Mononuclear cell (primary cell): ENCODE data around the gene CD7. TPM values are rescaled to one million over a fixed set of nuclear protein-coding genes. Genes with fewer than 3 reads are reported as not detected.
"Not testable (repeated sequence)": the region's sequence is repeated elsewhere in the genome, so short reads cannot be mapped to it uniquely, and the experiment has no call there.

Experiments
- H3K27me3 ChIP-seq: 2 replicates; pipeline ENCODE4 v1.6.0; 2011; ENCODE audit warnings: low read length, control low read depth; ENCODE audit not compliant: insufficient read depth
- H3K4me1 ChIP-seq: 2 replicates; pipeline ENCODE4 v1.5.1; 2011; ENCODE audit warnings: mild to moderate bottlenecking, low read length, control low read depth; ENCODE audit not compliant: insufficient read depth
- H3K4me3 ChIP-seq: 2 replicates; pipeline ENCODE4 v1.5.1; 2011; ENCODE audit warnings: mild to moderate bottlenecking, low read length, moderate library complexity
- H3K9me3 ChIP-seq: 2 replicates; pipeline ENCODE4 v1.5.1; 2011; ENCODE audit warnings: low read depth, mild to moderate bottlenecking, control low read depth, low read length
- total RNA-seq: library from RNA; depleted of rRNA; stranded (reverse); fragments of >200 nt; gene quantifications from one replicate; pipeline ENCODE4 v1.2.3, GENCODE V29; 2012

Gene CD7
- total RNA-seq: 48.5 TPM

DNA sequence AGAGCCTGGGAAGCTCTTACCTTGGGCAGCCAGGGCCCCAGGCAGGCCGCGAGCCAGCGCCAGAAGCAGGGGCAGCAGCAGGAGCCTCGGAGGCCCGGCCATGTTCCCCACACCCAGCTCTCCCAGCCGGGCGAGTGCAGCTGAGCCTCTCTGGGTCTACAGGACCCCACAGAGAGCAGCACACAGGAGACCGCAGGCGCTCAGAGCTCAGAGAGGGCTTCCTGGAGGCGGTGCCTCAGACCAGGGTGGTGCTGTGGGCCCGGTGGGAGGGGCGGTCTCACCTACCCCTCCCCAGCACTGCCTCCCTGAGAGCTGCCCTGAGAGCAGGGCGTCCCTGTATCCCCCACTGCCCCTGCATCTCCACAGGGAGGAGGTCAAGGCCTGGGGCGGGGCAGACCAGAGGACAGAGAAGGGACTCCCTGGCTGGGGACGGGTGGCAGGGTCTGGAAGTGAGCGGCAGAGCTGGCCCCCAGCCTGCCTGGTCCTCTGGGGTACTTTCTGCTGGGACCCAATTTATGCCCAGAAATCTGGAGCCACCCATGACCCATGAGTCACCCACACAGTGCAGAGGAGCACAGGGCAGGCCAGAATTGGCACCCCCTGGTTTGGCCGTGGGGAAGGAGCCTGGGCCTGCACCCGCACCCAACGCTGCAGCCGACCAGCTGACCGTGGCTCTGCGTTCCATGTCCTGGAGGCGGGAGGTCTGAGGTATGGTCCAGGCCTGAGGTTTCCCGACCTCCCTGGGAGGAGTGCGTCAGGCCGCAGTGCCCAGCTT lies at the start of gene CD7:
Gene CD7 (minus strand): TSS at position 215 of the 775 bp plus-strand sequence. CDS start 113 bp downstream, at position 102.
- H3K4me3 ChIP-seq: peak within 1 kb of the TSS; percentile 46
- peaks cover 38% of the 10 kb centered on the region for H3K4me1 ChIP-seq
- peaks cover 5% of the 10 kb centered on the region for H3K27me3 ChIP-seq

DNA sequence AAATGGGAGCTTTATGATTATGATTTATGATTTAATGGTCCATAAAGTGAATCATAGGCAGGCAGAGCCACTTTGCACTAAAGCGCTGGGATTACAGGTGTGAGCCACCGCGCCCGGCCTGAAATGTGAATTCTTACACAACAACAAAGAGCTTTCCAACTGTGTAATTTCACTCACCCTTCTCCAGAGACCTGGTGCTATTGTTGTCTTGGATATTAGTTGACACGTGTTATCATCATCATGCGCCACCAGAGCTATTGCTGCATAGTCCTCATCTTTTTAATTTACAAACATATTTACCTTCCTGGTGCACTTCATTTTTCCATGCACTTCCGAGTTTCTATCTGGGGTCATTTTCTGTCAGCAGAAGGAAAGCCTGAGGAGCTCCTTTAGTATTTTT lies 49.3 kb upstream of the CD7 start:
- Histone ChIP-seq H3K27me3 (peaks cover 18% of the 10 kb centered on the region), H3K4me3 (no peak overlapping the region), H3K4me1 (peaks cover 9% of the 10 kb centered on the region), H3K9me3 (no peaks in the 10 kb centered on the region)

More for the DNA sequence above, at the start of gene CD7:
- no peaks in the 10 kb centered on the region for H3K9me3 ChIP-seq

DNA sequence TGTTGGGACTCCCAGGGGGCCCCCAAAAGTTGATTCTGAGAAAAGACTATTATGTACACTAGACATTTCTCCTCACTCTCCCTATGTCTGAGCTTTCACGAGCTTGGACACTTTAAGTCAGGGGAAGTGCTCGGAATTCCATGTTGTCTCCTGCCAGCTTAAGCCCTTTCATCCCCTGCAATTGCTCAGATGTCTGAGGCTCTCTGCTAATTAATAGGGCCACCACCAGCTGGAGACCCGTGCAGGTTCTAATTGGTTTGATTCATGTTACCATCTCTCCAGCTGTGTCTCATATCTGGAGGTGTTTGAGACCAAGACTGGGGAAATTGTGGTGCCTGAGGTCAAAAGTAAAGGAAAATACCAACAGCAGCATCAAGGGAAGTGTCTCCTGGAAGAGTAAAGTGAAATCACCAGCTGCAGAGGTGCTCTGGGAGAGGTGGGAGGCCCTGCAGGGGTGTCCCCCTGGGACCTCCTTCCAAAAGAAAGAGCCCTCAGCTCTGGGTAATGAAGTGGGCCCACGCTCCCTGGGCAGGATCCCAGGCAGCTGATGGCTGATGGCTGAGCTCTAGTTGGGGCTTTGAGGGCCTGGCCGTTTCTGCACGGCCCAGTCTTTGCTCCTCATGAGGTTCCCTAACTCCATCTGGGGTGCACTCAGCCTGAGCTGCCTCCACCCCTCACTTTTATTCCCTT lies 48.3 kb upstream of the CD7 start:
- H3K4me3 ChIP-seq: no peak overlapping the region
- H3K27me3 ChIP-seq: peaks cover 12% of the 10 kb centered on the region
- H3K4me1 ChIP-seq: peaks cover 4% of the 10 kb centered on the region
- no peaks in the 10 kb centered on the region for H3K9me3 ChIP-seq

GRCh38 chr17:82361885-82362633 lies 44.7 kb upstream of the CD7 start:
- H3K27me3 ChIP-seq: peaks cover 2% of the 10 kb centered on the region
- no peak overlapping the region for H3K4me3 ChIP-seq
- H3K4me1 ChIP-seq: no peaks in the 10 kb centered on the region
- H3K9me3 ChIP-seq: no peaks in the 10 kb centered on the region

DNA sequence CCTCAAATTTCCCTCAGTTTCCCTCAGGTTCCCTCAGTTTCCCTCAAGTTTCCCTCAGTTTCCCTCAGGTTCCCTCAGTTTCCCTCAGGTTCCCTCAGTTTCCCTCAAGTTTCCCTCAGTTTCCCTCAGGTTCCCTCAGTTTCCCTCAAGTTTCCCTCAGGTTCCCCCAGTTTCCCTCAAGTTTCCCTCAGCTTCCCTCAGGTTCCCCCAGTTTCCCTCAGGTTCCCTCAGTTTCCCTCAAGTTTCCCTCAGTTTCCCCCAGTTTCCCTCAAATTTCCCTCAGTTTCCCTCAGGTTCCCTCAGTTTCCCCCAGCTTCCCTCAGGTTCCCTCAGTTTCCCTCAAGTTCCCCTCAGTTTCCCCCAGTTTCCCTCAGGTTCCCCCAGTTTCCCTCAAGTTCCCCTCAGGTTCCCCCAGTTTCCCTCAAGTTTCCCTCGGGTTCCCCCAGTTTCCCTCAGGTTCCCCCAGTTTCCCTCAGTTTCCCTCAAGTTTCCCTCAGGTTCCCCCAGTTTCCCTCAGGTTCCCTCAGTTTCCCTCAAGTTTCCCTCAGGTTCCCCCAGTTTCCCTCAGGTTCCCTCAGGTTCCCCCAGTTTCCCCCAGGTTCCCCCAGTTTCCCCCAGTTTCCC lies 42.2 kb upstream of the CD7 start:
- not testable (repeated sequence) for H3K9me3 ChIP-seq, H3K4me1 ChIP-seq, H3K27me3 ChIP-seq, H3K4me3 ChIP-seq

DNA sequence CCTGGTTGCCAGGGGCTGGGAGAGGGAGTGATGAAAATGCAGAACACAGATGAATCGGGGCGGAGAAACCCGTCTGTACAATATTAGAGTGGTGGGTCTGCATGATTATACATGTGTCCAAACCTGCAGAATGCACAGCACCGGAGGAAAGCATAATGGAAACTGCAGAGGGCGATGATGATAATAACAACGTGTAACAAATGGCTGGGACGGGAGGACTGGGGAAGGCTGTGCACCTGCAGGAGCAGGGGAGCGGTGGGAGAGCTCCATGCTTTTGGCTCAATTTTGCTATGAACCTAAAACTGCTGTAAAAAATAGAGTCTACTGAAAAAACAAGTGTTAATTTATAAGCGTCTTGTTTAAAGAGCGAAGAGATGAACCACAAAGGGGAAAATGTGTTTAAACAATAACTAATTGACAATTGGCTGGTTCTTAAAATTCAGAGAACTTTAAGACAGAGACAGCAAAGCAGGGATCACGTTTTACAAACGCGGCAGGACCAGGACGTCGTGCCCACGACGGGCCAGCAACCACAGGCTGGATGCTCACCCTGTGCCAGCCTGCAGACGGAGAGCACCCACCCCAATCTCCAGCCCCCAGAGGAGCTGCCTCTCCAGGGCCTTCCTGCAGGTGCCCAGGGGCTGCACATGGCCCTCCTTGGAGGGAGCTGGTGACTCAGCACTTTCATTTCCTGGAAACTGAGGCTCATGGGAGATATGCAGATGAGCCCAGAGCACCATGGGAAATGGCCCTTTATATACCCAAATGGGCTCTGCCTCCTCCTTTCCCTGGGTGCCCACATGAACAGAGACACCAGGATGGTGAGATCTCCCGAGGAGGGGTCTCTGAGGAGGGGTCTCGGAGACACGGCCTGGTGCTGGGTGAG lies 41.3 kb upstream of the CD7 start, which contains the start of gene TEX19:
Gene TEX19 (plus strand): TSS at position 783 of the 886 bp plus-strand sequence. CDS start 2,904 bp downstream, outside the sequence.
- Histone ChIP-seq H3K27me3 (peaks cover 2% of the 10 kb centered on the region), H3K4me1 (no peaks in the 10 kb centered on the region), H3K9me3 (no peaks in the 10 kb centered on the region), H3K4me3 (no peak within 1 kb of the TSS)

DNA sequence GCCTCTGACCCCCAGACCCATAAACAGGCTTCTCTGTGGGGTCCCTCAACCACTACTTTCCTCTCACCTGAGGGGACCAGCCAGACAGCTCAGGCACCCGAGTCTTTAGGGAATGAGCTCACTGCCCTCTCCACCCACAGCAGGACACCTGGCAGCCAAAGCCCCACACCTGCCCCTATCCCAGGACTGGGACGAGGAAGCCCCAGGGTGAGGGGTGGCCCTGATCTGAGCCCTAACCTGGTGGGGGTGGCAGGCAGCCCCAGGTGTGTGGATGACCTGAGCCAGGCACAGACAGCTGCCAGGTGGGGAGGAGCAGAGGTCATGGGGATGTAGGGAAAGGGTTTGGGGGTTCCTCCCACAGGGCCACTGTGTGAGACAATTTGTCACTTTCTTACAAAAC lies 40.0 kb upstream of the CD7 start:
- H3K27me3 ChIP-seq: peaks cover 2% of the 10 kb centered on the region

GRCh38 chr17:82356845-82357355 lies 39.5 kb upstream of the CD7 start:
- H3K4me3 ChIP-seq: no peak overlapping the region
- H3K27me3 ChIP-seq: peaks cover 2% of the 10 kb centered on the region
- no peaks in the 10 kb centered on the region for H3K4me1 ChIP-seq
- no peaks in the 10 kb centered on the region for H3K9me3 ChIP-seq

More for the DNA sequence above, 40.0 kb upstream of the CD7 start:
- H3K4me1 ChIP-seq: no peaks in the 10 kb centered on the region
- H3K4me3 ChIP-seq: no peak overlapping the region
- no peaks in the 10 kb centered on the region for H3K9me3 ChIP-seq

GRCh38 chr17:82355770-82356427 lies 38.5 kb upstream of the CD7 start:
- Histone ChIP-seq H3K4me3 (no peak overlapping the region), H3K9me3 (no peaks in the 10 kb centered on the region), H3K4me1 (no peaks in the 10 kb centered on the region), H3K27me3 (peaks cover 2% of the 10 kb centered on the region)

GRCh38 chr17:82354804-82355308 lies 37.4 kb upstream of the CD7 start:
- no peaks in the 10 kb centered on the region for H3K9me3 ChIP-seq

DNA sequence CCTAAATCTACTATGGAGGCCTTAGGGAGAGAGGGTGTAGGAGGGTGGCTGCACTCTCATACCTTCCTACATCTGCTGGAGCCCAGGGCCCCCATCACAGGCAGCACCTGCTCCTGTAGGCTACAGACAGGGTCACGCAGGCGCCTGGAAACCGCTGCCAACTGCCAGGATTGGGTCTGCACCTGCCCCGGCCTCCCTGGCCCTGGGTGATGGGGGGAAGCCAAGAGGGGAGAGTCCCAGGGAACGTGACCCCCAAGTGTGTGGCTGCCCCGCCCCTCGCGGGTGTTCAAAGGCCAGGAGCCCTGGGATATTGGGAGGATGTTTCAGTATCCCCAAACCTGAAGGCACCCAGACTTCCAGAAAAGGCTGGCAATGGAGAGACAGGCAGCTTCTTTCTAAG lies 36.1 kb upstream of the CD7 start:
- no peaks in the 10 kb centered on the region for H3K4me1 ChIP-seq
- no peak overlapping the region for H3K4me3 ChIP-seq
- no peaks in the 10 kb centered on the region for H3K27me3 ChIP-seq
- no peaks in the 10 kb centered on the region for H3K9me3 ChIP-seq

More at GRCh38 chr17:82354804-82355308, 37.4 kb upstream of the CD7 start:
- peaks cover 2% of the 10 kb centered on the region for H3K27me3 ChIP-seq
- H3K4me1 ChIP-seq: no peaks in the 10 kb centered on the region
- no peak overlapping the region for H3K4me3 ChIP-seq

DNA sequence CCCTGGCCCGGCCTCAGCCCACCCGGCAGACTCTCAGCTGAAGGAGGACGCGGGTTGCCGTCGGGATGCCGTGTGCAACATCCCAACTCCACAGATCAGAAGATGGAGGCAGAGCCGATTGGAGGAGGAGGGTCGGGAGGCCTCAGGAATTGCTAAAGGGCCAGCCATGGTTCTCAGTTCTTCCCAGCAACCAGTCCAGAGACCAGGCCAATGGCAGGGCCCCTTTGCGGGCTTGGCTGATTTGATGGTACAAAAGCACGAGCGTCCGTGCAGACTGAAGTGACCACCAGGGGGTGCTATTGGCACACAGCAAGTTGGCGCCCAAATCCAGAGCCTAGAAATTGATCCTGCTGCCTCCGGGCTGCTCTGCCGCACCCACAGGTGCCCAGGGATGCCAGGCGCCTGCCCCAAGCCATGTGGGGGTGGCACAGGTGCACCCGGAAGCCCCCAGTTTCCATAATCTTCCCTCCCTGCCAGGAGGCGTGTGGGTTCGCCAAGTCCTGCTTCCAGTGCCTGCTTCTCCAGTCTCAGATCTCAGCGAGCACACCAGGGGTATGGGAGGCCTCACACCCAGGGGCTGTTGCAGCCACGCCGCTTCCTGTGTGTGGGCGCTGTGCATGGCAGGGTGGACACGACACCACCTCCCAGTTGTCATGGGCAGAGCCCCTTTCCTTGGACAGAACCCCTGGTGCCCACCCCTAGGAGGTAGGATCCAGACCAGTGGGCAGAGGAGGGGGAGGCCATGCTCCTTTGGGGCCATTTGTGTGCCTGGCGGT lies 34.5 kb upstream of the CD7 start:
- no peaks in the 10 kb centered on the region for H3K4me1 ChIP-seq
- no peak overlapping the region for H3K4me3 ChIP-seq
- H3K27me3 ChIP-seq: no peaks in the 10 kb centered on the region
- no peaks in the 10 kb centered on the region for H3K9me3 ChIP-seq
